GM12872 (cell line): ENCODE data around the gene ANO1.

Experiments used
- TF ChIP-seq, protein P1 (sequence below): IDR thresholded peaks from 3 replicates; pipeline ENCODE4 v1.5.1; 2011; ENCODE audit warnings: low read depth, mild to moderate bottlenecking, low read length, moderate library complexity; ENCODE audit not compliant: insufficient read depth

The ANO1 gene

DNA sequence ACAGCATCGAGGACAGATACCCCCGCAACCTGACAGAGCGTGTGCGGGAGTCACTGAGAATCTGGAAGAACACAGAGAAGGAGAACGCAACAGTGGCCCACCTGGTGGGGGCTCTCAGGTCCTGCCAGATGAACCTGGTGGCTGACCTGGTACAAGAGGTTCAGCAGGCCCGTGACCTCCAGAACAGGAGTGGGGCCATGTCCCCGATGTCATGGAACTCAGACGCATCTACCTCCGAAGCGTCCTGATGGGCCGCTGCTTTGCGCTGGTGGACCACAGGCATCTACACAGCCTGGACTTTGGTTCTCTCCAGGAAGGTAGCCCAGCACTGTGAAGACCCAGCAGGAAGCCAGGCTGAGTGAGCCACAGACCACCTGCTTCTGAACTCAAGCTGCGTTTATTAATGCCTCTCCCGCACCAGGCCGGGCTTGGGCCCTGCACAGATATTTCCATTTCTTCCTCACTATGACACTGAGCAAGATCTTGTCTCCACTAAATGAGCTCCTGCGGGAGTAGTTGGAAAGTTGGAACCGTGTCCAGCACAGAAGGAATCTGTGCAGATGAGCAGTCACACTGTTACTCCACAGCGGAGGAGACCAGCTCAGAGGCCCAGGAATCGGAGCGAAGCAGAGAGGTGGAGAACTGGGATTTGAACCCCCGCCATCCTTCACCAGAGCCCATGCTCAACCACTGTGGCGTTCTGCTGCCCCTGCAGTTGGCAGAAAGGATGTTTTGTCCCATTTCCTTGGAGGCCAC lies 128.3 kb downstream of the ANO1 start:
- TF ChIP-seq, protein P1, sequence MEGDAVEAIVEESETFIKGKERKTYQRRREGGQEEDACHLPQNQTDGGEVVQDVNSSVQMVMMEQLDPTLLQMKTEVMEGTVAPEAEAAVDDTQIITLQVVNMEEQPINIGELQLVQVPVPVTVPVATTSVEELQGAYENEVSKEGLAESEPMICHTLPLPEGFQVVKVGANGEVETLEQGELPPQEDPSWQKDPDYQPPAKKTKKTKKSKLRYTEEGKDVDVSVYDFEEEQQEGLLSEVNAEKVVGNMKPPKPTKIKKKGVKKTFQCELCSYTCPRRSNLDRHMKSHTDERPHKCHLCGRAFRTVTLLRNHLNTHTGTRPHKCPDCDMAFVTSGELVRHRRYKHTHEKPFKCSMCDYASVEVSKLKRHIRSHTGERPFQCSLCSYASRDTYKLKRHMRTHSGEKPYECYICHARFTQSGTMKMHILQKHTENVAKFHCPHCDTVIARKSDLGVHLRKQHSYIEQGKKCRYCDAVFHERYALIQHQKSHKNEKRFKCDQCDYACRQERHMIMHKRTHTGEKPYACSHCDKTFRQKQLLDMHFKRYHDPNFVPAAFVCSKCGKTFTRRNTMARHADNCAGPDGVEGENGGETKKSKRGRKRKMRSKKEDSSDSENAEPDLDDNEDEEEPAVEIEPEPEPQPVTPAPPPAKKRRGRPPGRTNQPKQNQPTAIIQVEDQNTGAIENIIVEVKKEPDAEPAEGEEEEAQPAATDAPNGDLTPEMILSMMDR = no peak

DNA sequence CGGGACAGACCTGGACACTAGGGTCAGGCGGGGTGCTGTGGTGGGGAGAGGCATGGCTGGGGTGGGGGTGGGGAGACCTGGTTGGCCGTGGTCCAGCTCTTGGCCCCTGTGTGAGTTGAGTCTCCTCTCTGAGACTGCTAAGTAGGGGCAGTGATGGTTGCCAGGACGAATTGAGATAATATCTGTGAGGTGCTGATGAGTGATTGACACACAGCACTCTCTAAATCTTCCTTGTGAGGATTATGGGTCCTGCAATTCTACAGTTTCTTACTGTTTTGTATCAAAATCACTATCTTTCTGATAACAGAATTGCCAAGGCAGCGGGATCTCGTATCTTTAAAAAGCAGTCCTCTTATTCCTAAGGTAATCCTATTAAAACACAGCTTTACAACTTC lies 128.9 kb downstream of the ANO1 start:
- TF ChIP-seq, protein P1 = no peak

DNA sequence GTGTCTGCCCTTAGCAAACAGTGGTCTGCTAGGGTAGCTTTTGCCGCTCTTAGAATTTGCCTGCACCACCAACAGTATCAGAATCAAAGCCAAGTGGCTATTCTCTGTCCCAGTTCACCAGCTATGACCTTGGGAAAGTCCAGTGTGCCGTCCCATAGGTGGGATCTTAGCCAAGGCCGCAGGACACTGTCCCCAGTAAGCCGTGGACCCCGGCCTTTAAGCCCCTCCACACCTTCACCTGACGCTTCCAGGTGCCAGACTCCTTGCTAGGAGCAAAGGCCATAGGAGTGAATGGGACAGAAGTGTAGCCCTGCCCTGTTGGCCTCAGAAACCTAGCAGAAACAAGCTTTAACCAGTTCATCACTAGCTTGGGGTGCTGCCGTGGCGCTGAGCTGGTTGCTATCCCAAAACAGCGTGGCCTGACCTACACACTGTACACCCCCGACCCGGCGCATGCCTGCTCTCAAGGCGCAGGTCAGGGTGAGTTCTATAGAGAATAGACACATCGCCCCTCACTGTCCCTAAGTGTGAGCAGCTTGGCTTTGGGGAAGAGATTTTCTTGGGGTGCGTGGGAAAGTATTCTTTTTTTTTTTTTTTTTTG lies 129.5 kb downstream of the ANO1 start:
- TF ChIP-seq, protein P1 = no peak

DNA sequence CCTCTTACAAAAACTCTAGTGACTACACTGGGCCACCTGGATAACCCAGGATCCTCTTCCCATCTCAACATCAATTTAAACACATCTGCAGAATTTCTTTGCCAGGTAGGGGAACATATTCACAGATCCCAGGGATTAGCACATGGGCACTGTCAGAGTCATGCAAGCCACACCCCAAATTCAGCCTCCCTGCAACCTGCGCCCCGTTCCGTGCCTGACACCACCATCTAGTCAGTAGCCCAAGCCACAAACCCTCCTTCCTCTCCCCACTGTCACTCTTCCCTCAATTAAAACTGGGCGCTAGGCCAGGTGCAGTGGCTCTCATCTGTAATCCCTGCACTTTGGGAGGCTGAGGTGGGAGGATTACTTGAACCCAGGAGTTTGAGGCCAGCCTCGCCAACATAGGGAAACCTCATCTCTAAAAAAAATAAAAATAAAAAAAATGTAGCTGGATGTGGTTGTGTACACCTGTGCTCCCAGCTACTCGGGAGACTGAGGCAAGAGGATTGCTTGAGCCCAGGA lies 131.3 kb downstream of the ANO1 start:
- TF ChIP-seq, protein P1 = no peak

DNA sequence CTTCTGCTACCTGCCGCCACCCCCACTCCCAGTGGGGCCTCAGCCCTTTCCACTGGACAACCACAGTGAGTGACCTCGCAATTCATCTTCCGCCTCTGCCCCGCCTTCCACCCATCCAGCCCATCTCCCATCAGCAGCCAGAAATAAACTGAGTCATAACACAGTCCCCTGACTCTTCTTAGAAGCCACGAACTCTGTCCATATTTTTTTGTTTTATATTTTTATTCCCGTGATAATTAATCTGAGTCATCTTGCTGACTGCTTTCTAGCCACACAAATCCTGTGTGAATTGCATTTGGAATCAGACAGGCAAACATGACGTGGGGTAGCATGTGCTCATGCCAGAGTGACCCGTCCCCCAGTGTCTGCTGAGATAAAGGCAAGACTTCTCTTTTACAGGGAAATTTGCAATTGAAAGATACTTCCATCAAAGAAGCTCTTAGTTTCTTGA lies 132.0 kb downstream of the ANO1 start:
- TF ChIP-seq, protein P1 = no peak

DNA sequence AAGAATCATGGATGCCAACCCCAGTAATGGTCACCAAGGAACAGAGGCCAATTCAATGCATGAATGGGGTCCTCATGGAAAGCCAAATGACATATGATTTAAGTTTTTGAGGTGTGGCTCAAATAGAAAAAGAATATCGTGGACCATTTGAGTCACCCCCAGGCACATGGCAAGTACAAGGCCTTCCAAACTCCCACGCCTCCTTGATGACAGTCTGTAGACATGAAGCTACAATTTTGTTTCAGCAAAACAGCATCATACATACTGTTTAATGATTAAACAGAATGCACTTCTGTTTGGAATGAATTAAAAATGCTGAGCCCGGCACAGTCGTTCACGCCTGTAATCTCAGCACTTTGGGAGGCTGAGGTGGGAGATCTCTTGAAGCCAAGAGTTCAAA lies 132.4 kb downstream of the ANO1 start:
- TF ChIP-seq, protein P1 = no peak

DNA sequence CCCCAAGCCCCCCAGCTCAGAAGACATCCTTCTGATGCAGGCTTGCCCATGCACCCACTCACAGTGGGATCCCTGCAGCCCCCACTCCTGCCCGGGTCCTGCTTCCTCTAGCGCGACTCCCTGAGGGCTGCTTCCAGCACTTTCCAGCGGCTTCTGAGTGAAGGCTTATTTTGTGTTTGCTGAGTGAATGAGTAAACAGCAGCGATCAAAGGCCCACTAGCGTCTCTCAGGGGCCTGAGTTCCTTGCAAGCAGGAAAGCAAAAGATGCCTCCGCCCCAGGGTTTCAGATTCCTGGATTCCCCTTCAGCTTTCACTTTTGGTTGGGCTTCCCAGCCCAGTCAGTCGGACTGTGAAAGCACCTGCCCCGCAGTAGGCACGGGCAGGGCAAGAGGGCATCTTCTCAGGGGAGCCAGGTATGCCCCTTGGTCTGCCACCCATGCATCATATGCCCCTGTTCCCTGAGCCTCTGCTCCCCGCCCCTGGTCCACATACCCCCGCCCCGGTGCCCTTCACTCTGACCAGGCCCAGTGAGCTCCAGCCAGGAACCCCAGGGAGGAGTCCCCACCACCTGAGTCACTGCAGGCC lies 134.2 kb downstream of the ANO1 start:
- TF ChIP-seq, protein P1 = no peak
